HepG2 (cell line): ENCODE results near the gene IRF6. TPM values are rescaled to one million over a fixed set of nuclear protein-coding genes. Genes with fewer than 3 reads are reported as not detected.

Experiments
- GLI4 ChIP-seq: sonication (generic); formaldehyde crosslinking; IDR thresholded peaks from 2 replicates; pipeline ENCODE4 v1.5.1; 2020; ENCODE audit warnings: missing genetic modification reagents, mild to moderate bottlenecking, moderate library complexity, borderline replicate concordance
- GPN1 ChIP-seq: sonication (generic); formaldehyde crosslinking; IDR thresholded peaks from 2 replicates; pipeline ENCODE4 v1.5.1; 2020; ENCODE audit warnings: missing genetic modification reagents, borderline replicate concordance
- KDM5B ChIP-seq: sonication (generic); formaldehyde crosslinking; IDR thresholded peaks from 2 replicates; pipeline ENCODE4 v1.4.0; 2020; ENCODE audit warnings: missing genetic modification reagents, mild to moderate bottlenecking, borderline replicate concordance
- KLF12 ChIP-seq: sonication (generic); formaldehyde crosslinking; IDR thresholded peaks from 2 replicates; pipeline ENCODE4 v1.4.0; 2020; ENCODE audit warnings: missing genetic modification reagents, borderline replicate concordance
- KMT2A ChIP-seq: sonication (generic); formaldehyde crosslinking; IDR thresholded peaks from 2 replicates; pipeline ENCODE4 v1.4.0; 2020; ENCODE audit warnings: missing genetic modification reagents
- NFE2L1 ChIP-seq: sonication (generic); formaldehyde crosslinking; IDR thresholded peaks from 2 replicates; pipeline ENCODE4 v1.4.0; 2020; ENCODE audit warnings: missing genetic modification reagents, mild to moderate bottlenecking, borderline replicate concordance
- NR2C2 ChIP-seq: sonication (generic); formaldehyde crosslinking; IDR thresholded peaks from 2 replicates; pipeline ENCODE4 v1.4.0; 2020; ENCODE audit warnings: missing genetic modification reagents, mild to moderate bottlenecking, moderate library complexity, borderline replicate concordance
- PTBP1 ChIP-seq: fragments of 200-400 bp; formaldehyde crosslinking; IDR thresholded peaks from 2 replicates; pipeline ENCODE4 v1.6.1; 2018; ENCODE audit warnings: low read length, low read depth; ENCODE audit not compliant: poor library complexity, severe bottlenecking
- RBM22 ChIP-seq: fragments of 200-400 bp; formaldehyde crosslinking; optimal IDR thresholded peaks from 2 replicates; pipeline ENCODE3; 2017; ENCODE audit warnings: mild to moderate bottlenecking, low read length, moderate library complexity
- SMAD1 ChIP-seq: sonication (generic); formaldehyde crosslinking; IDR thresholded peaks from 2 replicates; pipeline ENCODE4 v1.4.0; 2020; ENCODE audit warnings: missing genetic modification reagents, low read depth, mild to moderate bottlenecking, borderline replicate concordance
- THYN1 ChIP-seq: sonication (generic); formaldehyde crosslinking; IDR thresholded peaks from 2 replicates; pipeline ENCODE4 v1.8.1; 2023; ENCODE audit warnings: low read depth, mild to moderate bottlenecking, moderate library complexity, missing genetic modification reagents, borderline replicate concordance
- ZC3H4 ChIP-seq: sonication (generic); formaldehyde crosslinking; IDR thresholded peaks from 2 replicates; pipeline ENCODE4 v1.4.0; 2020; ENCODE audit warnings: missing genetic modification reagents, borderline replicate concordance
- ZMYM2 ChIP-seq: sonication (generic); formaldehyde crosslinking; IDR thresholded peaks from 2 replicates; pipeline ENCODE4 v1.8.0; 2022; ENCODE audit warnings: mild to moderate bottlenecking, missing genetic modification reagents
- ZNF232 ChIP-seq: sonication (generic); formaldehyde crosslinking; IDR thresholded peaks from 2 replicates; pipeline ENCODE4 v1.4.0; 2020; ENCODE audit warnings: missing genetic modification reagents, borderline replicate concordance
- ZNF354B ChIP-seq: sonication (generic); formaldehyde crosslinking; IDR thresholded peaks from 2 replicates; pipeline ENCODE4 v1.8.0; 2022; ENCODE audit warnings: mild to moderate bottlenecking, missing genetic modification reagents
- ZNF430 ChIP-seq: sonication (generic); formaldehyde crosslinking; IDR thresholded peaks from 2 replicates; pipeline ENCODE4 v1.9.0; 2021; ENCODE audit warnings: mild to moderate bottlenecking, missing genetic modification reagents
- ZNF616 ChIP-seq: sonication (generic); formaldehyde crosslinking; IDR thresholded peaks from 2 replicates; pipeline ENCODE4 v1.5.0; 2020; ENCODE audit warnings: low read depth, mild to moderate bottlenecking, missing genetic modification reagents
- ZSCAN12 ChIP-seq: sonication (generic); formaldehyde crosslinking; IDR thresholded peaks from 2 replicates; pipeline ENCODE4 v1.9.0; 2021; ENCODE audit warnings: mild to moderate bottlenecking, missing genetic modification reagents
- polyA plus RNA-seq, 8 experiments: library from polyadenylated mRNA; depleted of rRNA in 3 of 8; stranded (reverse) in 7 of 8; unstranded in 1 of 8; fragments of >200 nt; fragmentation: Illumina TruSeq in 4 of 8; extraction: Trizol in 4 of 8; gene quantifications; 2 replicates each; pipeline versions ENCODE4 v1.2.1 to v1.2.3, GENCODE V29; 2011 to 2016; ENCODE audit warnings: low read depth in 4 of 8, missing spikeins in 1 of 8, mixed read lengths in 1 of 8; ENCODE audit not compliant: insufficient read depth in 1 of 8
- total RNA-seq, 5 experiments: library from RNA; depleted of rRNA; stranded (reverse); fragments of >200 nt; fragmentation: Illumina TruSeq; extraction: Trizol; gene quantifications; 2 replicates each; pipeline ENCODE4 v1.2.3, GENCODE V29; 2016; ENCODE audit warnings: low read depth in 1 of 5
- TF ChIP-seq, protein P1 (sequence below): sonication (generic); formaldehyde crosslinking; IDR thresholded peaks from 2 replicates; pipeline ENCODE4 v1.4.0; 2020; ENCODE audit warnings: missing genetic modification reagents
- TF ChIP-seq, protein P2 (sequence below): sonication (generic); formaldehyde crosslinking; IDR thresholded peaks from 2 replicates; pipeline ENCODE4 v1.5.1; 2020; ENCODE audit warnings: missing genetic modification reagents, mild to moderate bottlenecking, borderline replicate concordance
- TF ChIP-seq, protein P3 (sequence below): sonication (generic); formaldehyde crosslinking; IDR thresholded peaks from 2 replicates; pipeline ENCODE4 v1.5.1; 2020; ENCODE audit warnings: mild to moderate bottlenecking, missing genetic modification reagents, moderate library complexity
- TF ChIP-seq, protein P4 (sequence below): IDR thresholded peaks from 2 replicates; pipeline ENCODE4 v1.6.1; 2016; ENCODE audit warnings: mild to moderate bottlenecking

IRF6 gene
- total and polyA plus RNA-seq, 2 of the 13 experiments (the other 11 are each of a cell fraction or from before 2014, with no cell fraction given) = 0.02 TPM; not detected in 1

DNA sequence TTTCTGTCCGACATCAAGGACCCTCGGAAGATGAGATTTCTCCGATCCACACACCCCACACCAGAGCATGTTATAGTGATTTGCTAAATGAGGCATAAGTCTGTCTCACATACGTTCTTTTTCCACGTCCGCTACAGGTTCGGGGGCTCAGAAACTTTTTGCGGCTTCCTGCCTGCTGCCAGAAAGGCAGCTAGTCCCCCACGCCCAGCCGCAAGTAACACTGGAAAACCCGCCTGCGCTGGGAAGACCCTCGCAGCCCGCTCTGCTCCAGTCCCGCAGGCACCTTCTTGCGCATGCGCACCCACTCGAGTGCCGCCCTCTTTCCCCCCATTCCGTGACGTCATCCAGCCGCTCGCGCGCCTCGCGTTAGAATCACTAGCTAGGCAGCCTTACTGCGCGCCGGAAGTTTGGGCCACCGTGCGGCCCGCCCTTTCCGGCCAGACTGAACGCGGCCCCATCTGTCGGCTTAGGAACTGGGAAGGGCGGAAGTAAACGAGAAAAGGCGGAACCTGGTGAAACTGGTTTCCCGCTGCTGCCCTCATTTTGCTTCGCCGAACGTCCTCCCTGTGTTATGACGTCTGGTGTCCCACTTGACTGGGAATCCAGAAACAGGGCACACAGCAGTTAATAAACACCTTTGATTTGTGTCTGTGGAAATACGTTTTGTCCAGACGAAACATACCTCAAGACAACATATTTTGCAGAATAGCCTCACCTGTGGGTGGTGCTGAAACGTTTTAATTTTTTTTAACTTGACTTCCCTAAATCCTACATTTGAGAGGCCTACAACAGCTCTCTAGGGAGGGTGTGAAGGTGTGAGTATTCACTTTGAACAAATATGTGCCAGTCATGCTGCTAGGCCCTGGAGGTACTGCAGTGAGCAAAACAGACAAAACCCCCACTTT, 21.4 kb downstream of the IRF6 start, which contains the start of gene C1orf74 (continued):
- TF ChIP-seq ZNF616 (CRISPR knock-in tag) (0 out of 2 replicates have a peak, but pooled peaks have one; percentile 49), KDM5B (CRISPR knock-in tag) (no peak), ZSCAN12 (CRISPR knock-in tag) (no peak), ZMYM2 (CRISPR knock-in tag) (peak; percentile 67; the same call in 1 of the 2 replicates), ZNF430 (CRISPR knock-in tag) (no peak), KLF12 (no peak), SMAD1 (CRISPR knock-in tag) (peak; percentile 29; the same call in 1 of the 2 replicates), KMT2A (CRISPR knock-in tag) (no peak), NR2C2 (CRISPR knock-in tag) (peak; percentile 47; the same call in 1 of the 2 replicates), NFE2L1 (CRISPR knock-in tag) (0 out of 2 replicates have a peak, but pooled peaks have one; percentile 47), ZNF354B (CRISPR knock-in tag) (no peak), GPN1 (CRISPR knock-in tag) (no peak), GLI4 (no peak), ZNF232 (CRISPR knock-in tag) (no peak), THYN1 (CRISPR knock-in tag) (no peak), PTBP1 (no peak), ZC3H4 (CRISPR knock-in tag) (no peak), RBM22 (no peak)
- TF ChIP-seq, protein P1, sequence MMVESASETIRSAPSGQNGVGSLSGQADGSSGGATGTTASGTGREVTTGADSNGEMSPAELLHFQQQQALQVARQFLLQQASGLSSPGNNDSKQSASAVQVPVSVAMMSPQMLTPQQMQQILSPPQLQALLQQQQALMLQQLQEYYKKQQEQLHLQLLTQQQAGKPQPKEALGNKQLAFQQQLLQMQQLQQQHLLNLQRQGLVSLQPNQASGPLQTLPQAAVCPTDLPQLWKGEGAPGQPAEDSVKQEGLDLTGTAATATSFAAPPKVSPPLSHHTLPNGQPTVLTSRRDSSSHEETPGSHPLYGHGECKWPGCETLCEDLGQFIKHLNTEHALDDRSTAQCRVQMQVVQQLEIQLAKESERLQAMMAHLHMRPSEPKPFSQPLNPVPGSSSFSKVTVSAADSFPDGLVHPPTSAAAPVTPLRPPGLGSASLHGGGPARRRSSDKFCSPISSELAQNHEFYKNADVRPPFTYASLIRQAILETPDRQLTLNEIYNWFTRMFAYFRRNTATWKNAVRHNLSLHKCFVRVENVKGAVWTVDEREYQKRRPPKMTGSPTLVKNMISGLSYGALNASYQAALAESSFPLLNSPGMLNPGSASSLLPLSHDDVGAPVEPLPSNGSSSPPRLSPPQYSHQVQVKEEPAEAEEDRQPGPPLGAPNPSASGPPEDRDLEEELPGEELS (CRISPR knock-in tag) = 0 out of 2 replicates have a peak, but pooled peaks have one; percentile 24
- TF ChIP-seq, protein P2, sequence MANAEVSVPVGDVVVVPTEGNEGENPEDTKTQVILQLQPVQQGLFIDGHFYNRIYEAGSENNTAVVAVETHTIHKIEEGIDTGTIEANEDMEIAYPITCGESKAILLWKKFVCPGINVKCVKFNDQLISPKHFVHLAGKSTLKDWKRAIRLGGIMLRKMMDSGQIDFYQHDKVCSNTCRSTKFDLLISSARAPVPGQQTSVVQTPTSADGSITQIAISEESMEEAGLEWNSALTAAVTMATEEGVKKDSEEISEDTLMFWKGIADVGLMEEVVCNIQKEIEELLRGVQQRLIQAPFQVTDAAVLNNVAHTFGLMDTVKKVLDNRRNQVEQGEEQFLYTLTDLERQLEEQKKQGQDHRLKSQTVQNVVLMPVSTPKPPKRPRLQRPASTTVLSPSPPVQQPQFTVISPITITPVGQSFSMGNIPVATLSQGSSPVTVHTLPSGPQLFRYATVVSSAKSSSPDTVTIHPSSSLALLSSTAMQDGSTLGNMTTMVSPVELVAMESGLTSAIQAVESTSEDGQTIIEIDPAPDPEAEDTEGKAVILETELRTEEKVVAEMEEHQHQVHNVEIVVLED (CRISPR knock-in tag) = peak; percentile 77; the same call in 1 of the 2 replicates
- TF ChIP-seq, protein P3, sequence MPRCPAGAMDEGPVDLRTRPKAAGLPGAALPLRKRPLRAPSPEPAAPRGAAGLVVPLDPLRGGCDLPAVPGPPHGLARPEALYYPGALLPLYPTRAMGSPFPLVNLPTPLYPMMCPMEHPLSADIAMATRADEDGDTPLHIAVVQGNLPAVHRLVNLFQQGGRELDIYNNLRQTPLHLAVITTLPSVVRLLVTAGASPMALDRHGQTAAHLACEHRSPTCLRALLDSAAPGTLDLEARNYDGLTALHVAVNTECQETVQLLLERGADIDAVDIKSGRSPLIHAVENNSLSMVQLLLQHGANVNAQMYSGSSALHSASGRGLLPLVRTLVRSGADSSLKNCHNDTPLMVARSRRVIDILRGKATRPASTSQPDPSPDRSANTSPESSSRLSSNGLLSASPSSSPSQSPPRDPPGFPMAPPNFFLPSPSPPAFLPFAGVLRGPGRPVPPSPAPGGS = no peak
- TF ChIP-seq, protein P4, sequence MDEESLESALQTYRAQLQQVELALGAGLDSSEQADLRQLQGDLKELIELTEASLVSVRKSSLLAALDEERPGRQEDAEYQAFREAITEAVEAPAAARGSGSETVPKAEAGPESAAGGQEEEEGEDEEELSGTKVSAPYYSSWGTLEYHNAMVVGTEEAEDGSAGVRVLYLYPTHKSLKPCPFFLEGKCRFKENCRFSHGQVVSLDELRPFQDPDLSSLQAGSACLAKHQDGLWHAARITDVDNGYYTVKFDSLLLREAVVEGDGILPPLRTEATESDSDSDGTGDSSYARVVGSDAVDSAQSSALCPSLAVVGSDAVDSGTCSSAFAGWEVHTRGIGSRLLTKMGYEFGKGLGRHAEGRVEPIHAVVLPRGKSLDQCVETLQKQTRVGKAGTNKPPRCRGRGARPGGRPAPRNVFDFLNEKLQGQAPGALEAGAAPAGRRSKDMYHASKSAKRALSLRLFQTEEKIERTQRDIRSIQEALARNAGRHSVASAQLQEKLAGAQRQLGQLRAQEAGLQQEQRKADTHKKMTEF (CRISPR knock-in tag) = peak; percentile 48; the same call in 1 of the 2 replicates
